G401.6 (cell line): ENCODE measurements around the gene HOXC5.

Experiments
- FAIRE-seq: peaks from 2 replicates; lab custom pipeline; 2012; peaks lifted over from hg19 to GRCh38; lab: Jason Lieb, UNC

HOXC5 gene

DNA sequence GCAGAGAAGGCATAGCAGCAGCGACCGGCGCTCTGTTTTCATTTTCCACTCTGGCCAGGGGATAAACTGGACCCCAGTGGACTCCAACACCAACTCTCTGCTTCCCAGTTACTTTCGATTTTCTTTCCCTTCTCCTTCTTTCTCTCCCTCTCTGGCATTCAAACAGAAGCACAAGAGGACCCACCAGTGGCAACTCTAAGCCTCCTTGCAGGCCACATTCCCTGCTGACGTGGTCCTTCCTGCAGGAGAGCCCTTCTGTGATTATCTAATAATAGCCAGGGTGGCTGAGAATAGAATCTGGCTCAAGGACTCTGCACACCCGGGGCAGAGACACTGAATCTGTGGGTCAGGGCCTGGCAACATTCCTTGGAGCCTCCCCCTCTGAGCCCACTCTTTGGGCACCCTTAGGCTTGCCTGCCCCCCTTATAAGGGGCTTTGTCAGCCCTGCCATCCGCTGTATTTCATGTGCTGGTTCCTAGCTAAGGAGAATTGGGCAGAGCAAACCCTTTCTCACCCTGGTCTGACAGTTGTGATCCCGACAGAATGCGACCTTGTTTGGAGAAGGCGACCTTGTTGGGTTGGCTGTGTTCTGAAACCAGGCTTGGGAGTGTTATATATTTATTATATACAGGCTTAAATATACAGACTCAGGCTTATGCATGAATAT lies 12.8 kb upstream of the HOXC5 start:
- no peak for FAIRE-seq

DNA sequence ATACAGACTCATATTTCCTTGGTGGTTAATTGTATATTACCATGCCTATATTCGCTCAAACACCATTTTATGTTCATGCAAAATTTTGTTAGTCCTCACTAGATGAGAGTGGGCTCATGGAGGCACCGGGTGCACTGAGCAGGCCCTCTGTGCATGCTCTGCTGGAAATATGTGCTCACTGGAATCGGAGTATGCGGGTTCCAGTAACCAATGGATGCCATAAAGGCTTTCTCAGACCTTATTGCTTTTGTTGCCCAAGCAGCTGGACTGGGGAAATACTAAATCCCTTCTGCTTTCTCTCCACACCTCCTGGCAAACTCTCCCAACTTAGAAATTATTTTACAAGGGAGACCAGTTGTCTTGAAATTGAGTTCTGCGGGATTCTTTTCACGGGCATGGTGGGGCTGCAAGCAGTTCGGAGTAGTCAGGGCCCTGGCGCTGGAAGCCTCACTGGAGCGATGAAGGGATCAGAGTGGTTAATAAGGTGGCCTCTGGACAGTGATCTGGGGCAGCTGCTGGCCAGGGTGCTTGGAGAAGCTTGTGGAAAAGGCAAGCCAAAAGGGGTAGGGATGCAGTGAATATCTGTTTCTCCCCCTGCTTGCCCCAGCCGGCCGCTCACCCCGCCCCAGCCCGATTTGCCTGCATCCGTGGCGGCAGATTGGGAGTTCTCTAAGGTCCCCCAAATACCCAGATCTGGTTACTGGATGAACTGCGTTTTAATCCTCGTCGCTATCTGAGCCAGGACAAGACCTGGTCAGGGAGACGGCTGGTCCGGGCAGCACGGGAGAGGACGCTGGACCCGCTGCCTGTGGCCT lies 12.1 kb upstream of the HOXC5 start:
- FAIRE-seq = no peak

- FAIRE-seq = peak; percentile 90
Observed at GRCh38 chr12:54021432-54022013, 11.3 kb upstream of the HOXC5 start.

- FAIRE-seq = no peak
Observed at GRCh38 chr12:54022960-54023884, 9.6 kb upstream of the HOXC5 start.

- no peak for FAIRE-seq
Observed at GRCh38 chr12:54024127-54024526, 8.7 kb upstream of the HOXC5 start.

DNA sequence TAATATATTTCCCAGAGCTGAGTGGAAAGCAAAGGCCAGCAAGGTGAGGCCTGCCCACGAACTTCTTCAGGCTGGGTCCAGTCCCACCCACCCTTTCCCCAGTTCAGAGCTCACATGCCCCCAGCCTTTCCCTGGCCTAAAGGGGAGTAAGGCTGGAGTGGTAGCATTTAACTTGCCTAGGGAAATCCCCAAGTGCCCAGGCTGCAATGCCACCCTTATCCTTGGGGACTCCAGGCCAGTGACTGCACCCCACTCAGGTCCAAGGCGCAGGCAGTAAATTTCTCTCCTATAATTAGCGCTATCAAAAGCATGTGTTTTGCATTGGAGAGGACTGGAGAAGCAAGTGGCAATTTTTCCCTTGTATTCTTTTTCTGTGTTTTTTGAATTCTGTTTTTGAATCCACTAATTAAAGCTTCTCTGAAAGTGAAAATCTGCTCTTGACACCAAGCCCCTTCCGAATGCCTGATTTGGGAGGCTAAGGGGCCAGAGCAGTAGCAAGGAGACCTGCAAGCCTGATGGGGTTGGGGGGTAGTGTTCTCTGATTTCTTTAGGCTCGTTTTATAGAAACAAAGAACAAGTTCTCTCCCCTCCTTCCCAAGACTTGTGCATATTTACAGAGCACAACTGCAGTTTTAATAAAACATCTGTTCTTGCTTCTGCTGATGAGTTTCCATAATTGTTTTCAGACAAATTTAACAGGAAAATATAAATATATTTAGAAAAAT lies 8.1 kb upstream of the HOXC5 start:
- FAIRE-seq = no peak

- no peak for FAIRE-seq
Observed at GRCh38 chr12:54025499-54026405, 7.1 kb upstream of the HOXC5 start.

- no peak for FAIRE-seq
Observed at GRCh38 chr12:54026640-54027441, 6.0 kb upstream of the HOXC5 start.

DNA sequence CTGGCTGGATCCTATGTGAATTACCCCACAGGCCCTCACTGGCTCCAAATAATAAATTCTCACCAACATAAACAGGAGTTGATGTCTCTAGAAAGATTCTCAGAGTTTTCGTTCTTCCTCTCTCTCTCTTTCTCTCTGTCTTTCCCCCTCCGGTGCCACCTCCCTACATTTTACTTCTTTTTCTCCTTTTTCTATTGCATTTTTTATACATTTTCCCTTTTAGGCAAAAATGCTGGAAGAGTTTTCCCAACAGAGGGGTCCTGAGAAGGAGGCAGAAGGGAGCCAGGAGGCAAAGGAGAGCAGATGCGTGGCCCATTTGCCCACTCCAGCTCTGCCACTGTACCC lies 5.4 kb upstream of the HOXC5 start:
- FAIRE-seq = peak; percentile 34

DNA sequence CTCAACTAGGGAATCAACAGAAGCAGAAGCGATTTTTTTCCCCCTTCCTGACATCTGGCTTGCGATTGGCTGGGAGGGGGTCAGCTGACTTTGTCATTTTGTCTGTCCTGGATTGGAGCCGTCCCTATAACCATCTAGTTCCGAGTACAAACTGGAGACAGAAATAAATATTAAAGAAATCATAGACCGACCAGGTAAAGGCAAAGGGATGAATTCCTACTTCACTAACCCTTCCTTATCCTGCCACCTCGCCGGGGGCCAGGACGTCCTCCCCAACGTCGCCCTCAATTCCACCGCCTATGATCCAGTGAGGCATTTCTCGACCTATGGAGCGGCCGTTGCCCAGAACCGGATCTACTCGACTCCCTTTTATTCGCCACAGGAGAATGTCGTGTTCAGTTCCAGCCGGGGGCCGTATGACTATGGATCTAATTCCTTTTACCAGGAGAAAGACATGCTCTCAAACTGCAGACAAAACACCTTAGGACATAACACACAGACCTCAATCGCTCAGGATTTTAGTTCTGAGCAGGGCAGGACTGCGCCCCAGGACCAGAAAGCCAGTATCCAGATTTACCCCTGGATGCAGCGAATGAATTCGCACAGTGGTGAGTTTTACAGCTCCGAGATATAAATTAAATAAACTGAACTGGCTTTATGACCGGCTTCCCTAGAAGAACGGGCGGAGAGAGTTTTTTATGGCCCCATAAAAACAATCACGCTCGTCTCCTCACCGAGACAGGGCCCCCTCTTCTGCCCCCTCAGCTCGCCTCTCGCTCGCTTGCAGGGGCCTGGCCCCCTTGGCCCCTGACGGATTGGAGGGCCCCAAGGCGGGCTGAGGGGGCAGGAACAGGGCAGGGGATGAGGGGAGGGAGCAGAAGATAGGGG lies 4.3 kb upstream of the HOXC5 start, which contains the start of gene HOXC6:
HOXC6 (plus strand) TSS at position 127 of the 888 bp plus-strand sequence; CDS start at position 209, 82 bp downstream.
- peak; percentile 91 for FAIRE-seq

- no peak for FAIRE-seq
Observed at GRCh38 chr12:54029529-54030441, 3.1 kb upstream of the HOXC5 start.

- FAIRE-seq = peak; percentile 74
Observed at GRCh38 chr12:54030442-54030801, 2.4 kb upstream of the HOXC5 start.

GRCh38 chr12:54030889-54031471 lies 1.9 kb upstream of the HOXC5 start:
- FAIRE-seq = peak; percentile 6

DNA sequence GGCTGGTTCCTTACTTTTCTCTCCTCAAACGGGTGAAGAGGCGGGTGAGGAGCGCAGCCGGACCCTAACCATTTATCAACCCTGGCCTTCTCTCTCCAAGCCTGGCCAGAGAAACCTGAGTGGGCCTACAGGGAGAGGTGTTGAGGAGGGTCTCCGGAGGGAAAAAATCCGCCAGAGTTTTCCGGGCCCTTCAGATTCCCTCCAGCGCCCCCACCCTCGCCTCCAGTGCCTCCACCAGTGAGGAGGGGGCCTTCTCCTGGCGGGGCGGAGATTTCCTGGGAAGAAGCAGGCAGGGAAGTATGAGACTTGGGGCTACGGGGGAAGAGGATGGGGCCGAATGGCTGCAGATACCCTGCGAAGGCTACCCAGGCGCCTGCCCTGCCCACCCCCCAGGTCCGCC lies 1.4 kb upstream of the HOXC5 start:
- no peak for FAIRE-seq

DNA sequence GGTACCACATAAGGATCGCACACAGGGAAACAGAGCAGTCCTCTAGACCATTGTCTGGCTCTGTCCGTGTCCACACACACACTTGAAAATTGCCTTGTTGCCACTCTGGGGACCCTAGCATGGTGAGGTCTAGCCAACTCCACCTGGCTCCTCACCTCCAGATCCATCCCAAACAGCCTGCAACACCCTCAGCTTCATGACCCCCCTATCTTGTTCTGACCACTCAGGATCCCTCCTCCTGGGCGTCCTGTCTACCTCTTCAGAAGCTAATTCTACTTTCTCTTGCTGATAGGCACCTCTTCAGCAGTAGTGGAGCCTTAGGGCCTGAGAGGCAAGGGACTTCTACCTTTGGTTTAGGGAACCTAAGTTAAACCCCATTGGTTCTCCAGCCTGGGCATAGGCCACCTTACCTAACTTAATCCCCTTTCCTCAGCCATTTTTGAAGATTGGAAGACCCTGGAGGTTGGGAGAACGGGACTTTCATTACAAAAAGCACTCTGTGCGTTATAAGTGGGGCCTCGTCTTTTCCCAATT lies 697 bp upstream of the HOXC5 start:
- no peak for FAIRE-seq

GRCh38 chr12:54033106-54033979 lies 493 bp downstream of the HOXC5 start:
- FAIRE-seq = peak; percentile 48
